Loucy (cell line): ENCODE data around the gene MPND.

Experiments used
- H2AFZ ChIP-seq: fragments of 200-600 bp; sonication (generic); 2 replicates; pipeline ENCODE4 v1.6.0; 2016; ENCODE audit warnings: antibody characterized with exemption, mild to moderate bottlenecking, low read length, moderate library complexity
- H3F3A ChIP-seq: fragments of 200-600 bp; 2 replicates; pipeline ENCODE4 v1.6.0; 2016; ENCODE audit warnings: antibody characterized with exemption, low read depth, mild to moderate bottlenecking
- H3K27me3 ChIP-seq: fragments of 200-600 bp; sonication (generic); 2 replicates; pipeline ENCODE4 v1.6.1; 2014; ENCODE audit warnings: low read length, mild to moderate bottlenecking; ENCODE audit not compliant: insufficient read depth, poor library complexity, severe bottlenecking
- H3K36me3 ChIP-seq: fragments of 200-600 bp; sonication (generic); 2 replicates; pipeline ENCODE4 v1.6.1; 2016; ENCODE audit warnings: low read length; ENCODE audit not compliant: insufficient read depth
- H3K4me1 ChIP-seq: fragments of 200-600 bp; sonication (generic); 2 replicates; pipeline ENCODE4 v1.5.1; 2014; ENCODE audit warnings: low read length, mild to moderate bottlenecking; ENCODE audit not compliant: insufficient read depth, poor library complexity, severe bottlenecking
- H3K4me2 ChIP-seq: fragments of 200-600 bp; sonication (generic); 2 replicates; pipeline ENCODE4 v1.6.0; 2014; ENCODE audit warnings: antibody characterized with exemption, low read length, low read depth, mild to moderate bottlenecking; ENCODE audit not compliant: poor library complexity, severe bottlenecking
- H3K4me3 ChIP-seq: fragments of 200-600 bp; sonication (generic); 2 replicates; pipeline ENCODE4 v1.5.1; 2014; ENCODE audit warnings: low read length, mild to moderate bottlenecking, mixed read lengths; ENCODE audit not compliant: poor library complexity, severe bottlenecking
- H3K79me2 ChIP-seq: fragments of 200-600 bp; sonication (generic); 2 replicates; pipeline ENCODE4 v1.6.1; 2014; ENCODE audit warnings: low read length; ENCODE audit not compliant: insufficient read depth
- H3K9ac ChIP-seq: fragments of 200-600 bp; sonication (generic); 2 replicates; pipeline ENCODE4 v1.6.0; 2014; ENCODE audit warnings: mild to moderate bottlenecking, low read depth, low read length, moderate library complexity; ENCODE audit not compliant: poor library complexity, severe bottlenecking
- H3K9me2 ChIP-seq: fragments of 200-600 bp; sonication (generic); replicated peaks from 2 replicates; pipeline ENCODE4 v1.6.1; 2016; ENCODE audit warnings: low read depth, low read length, mixed read lengths
- H3K9me3 ChIP-seq: fragments of 200-600 bp; sonication (generic); 2 replicates; pipeline ENCODE4 v1.6.1; 2014; ENCODE audit warnings: mild to moderate bottlenecking, antibody characterized with exemption, low read length, low read depth; ENCODE audit not compliant: insufficient read depth
- H4K20me1 ChIP-seq: fragments of 200-600 bp; sonication (generic); 2 replicates; pipeline ENCODE4 v1.6.0; 2014; ENCODE audit warnings: antibody characterized with exemption, low read length, mild to moderate bottlenecking; ENCODE audit not compliant: insufficient read depth, poor library complexity, severe bottlenecking
- CTCF ChIP-seq: fragments of 200-600 bp; sonication (generic); conservative IDR thresholded peaks from 2 replicates; pipeline ENCODE4 v1.5.1; 2014; ENCODE audit warnings: mild to moderate bottlenecking, antibody characterized with exemption, low read length
- EZH2phosphoT487 ChIP-seq: fragments of 200-600 bp; IDR thresholded peaks from 2 replicates; pipeline ENCODE4 v1.6.1; 2018; ENCODE audit warnings: antibody characterized with exemption, mild to moderate bottlenecking, moderate library complexity, borderline replicate concordance

Gene MPND

GRCh38 chr19:4354897-4355296 lies 11.5 kb downstream of the MPND start:
- peaks cover 3% of the 10 kb centered on the region for H4K20me1 ChIP-seq
- H2AFZ ChIP-seq, result no peak overlapping the region
- no peaks in the 10 kb centered on the region for H3F3A ChIP-seq
- H3K4me1 ChIP-seq, result no peaks in the 10 kb centered on the region
- H3K9me3 ChIP-seq, result no peaks in the 10 kb centered on the region
- no peak for TF ChIP-seq EZH2phosphoT487
- H3K36me3 ChIP-seq, result peaks cover 13% of the 10 kb centered on the region; the same call in 1 of the 2 replicates
- H3K79me2 ChIP-seq, result no peaks in the 10 kb centered on the region
- no peaks in the 10 kb centered on the region for H3K9me2 ChIP-seq
- no peaks in the 10 kb centered on the region for H3K27me3 ChIP-seq
- H3K4me2 ChIP-seq, result no peak overlapping the region
- H3K9ac ChIP-seq, result no peak overlapping the region
- H3K4me3 ChIP-seq, result no peak overlapping the region

GRCh38 chr19:4357095-4357797 lies 13.9 kb downstream of the MPND start:
- H3K4me1 ChIP-seq, result no peaks in the 10 kb centered on the region
- H3K36me3 ChIP-seq, result peaks cover 32% of the 10 kb centered on the region; the same call in 1 of the 2 replicates
- no peaks in the 10 kb centered on the region for H3K9me3 ChIP-seq
- peaks cover 3% of the 10 kb centered on the region for H4K20me1 ChIP-seq
- no peaks in the 10 kb centered on the region for H3K27me3 ChIP-seq
- no peak overlapping the region for H3K4me2 ChIP-seq
- H3K79me2 ChIP-seq, result no peaks in the 10 kb centered on the region
- no peak overlapping the region for H2AFZ ChIP-seq
- no peaks in the 10 kb centered on the region for H3F3A ChIP-seq
- H3K4me3 ChIP-seq, result no peak overlapping the region
- no peak for TF ChIP-seq EZH2phosphoT487
- TF ChIP-seq CTCF, result no peak
- no peak overlapping the region for H3K9ac ChIP-seq
- no peaks in the 10 kb centered on the region for H3K9me2 ChIP-seq

- no peak overlapping the region for H3K9ac ChIP-seq
- H3K36me3 ChIP-seq, result peaks cover 39% of the 10 kb centered on the region; the same call in 1 of the 2 replicates
- TF ChIP-seq CTCF, result no peak
- TF ChIP-seq EZH2phosphoT487, result no peak
- H3K9me3 ChIP-seq, result no peaks in the 10 kb centered on the region
- no peaks in the 10 kb centered on the region for H3F3A ChIP-seq
- peaks cover under 1% of the 10 kb centered on the region for H4K20me1 ChIP-seq
- H3K79me2 ChIP-seq, result no peaks in the 10 kb centered on the region
- no peak overlapping the region for H3K4me3 ChIP-seq
- H2AFZ ChIP-seq, result no peak overlapping the region
- no peaks in the 10 kb centered on the region for H3K27me3 ChIP-seq
- H3K4me1 ChIP-seq, result no peaks in the 10 kb centered on the region
- H3K9me2 ChIP-seq, result no peaks in the 10 kb centered on the region
- H3K4me2 ChIP-seq, result no peak overlapping the region
These were observed 14.6 kb downstream of the MPND start for GRCh38 chr19:4357921-4358326.
